NCI-H2196 (cell line): ENCODE results near the gene CDCA7L.

Experiments used
- DNase-seq: peaks from one replicate; lab custom pipeline; 2025; ENCODE audit not compliant: unreplicated experiment; lab: John Stamatoyannopoulos, UW

The CDCA7L gene

GRCh38 chr7:21945454-21946221 is at the start of gene CDCA7L:
Gene CDCA7L, minus strand, starts transcription at chr7:21945899. Its CDS starts 95 bp downstream, at chr7:21945804.
- peak; percentile 76 for DNase-seq

- DNase-seq = no peak
Measured at GRCh38 chr7:21986096-21986495, 40.4 kb upstream of the CDCA7L start.

GRCh38 chr7:21984042-21984441 is 38.3 kb upstream of the CDCA7L start:
- DNase-seq = no peak

- DNase-seq = no peak
Measured at GRCh38 chr7:21983056-21983455, 37.4 kb upstream of the CDCA7L start.

DNA sequence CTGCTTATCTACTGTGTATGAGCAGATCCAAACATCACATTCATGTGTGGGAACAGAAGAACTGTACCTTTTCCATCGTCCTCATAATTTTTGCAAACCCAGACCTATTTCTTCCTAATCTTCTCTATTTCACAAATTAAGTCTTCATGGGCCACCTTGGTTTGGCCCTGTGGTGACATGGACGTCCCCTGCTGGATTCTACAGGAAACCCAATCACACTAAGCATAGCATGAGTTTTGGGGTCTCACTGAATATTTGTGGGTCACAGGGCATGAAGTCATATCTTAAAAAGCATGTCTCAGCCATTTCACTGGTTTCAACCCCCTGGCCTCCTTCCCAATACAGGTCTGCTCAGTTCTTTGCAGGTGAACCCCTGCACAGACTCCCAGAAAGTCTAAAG is 35.8 kb upstream of the CDCA7L start:
- no peak for DNase-seq

- DNase-seq = no peak
Measured at GRCh38 chr7:21980926-21981500, 35.3 kb upstream of the CDCA7L start.

DNA sequence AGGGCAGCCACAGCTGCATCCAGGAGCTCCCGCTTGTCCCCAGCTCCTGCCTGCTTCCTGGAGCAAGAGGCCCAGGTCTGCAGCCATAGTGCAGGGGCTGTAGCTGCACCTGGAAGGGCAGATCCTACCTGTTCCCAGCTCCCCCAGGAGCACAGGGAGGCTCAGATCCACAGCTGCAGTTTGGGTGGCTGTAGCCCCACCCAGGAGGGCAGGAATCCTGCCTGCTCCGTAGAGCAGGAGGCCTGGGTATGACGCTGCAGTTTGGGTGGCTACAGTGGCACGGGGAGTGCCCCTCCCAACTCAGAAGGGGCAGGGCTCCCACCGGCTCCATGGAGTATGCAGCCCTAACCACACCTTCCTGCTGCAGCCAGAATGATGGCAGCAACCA is 26.7 kb upstream of the CDCA7L start:
- no peak for DNase-seq

DNA sequence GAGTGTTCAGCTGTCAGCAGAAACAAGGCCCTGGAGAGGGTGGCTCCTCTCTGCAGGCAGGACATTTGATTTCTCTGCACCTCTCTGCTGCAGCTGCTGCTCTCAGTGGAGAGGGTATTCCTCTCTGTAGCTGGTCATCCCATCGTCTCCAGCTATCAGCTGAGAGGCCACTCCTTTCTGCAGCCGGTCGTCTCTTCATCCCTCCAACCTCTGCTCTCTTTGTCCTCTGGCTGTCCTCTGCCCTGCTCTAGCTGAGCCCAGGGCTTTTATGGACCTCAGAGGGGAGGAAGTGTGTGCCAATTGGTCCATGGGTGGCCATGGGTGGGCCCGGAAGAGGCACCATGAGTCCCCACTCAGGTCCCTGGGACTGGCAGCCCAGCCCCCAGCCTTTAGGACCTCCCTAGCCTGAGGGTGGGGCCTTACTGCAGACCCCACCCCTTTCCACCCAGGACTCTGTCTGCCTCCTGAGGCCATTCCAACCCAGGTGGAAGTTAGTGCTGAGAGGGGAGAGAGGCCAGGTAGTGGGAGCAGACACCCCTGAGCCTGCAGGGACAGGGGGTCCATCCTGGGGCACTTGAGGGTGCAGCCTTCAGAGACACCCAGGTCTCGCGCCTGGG is 26.2 kb upstream of the CDCA7L start:
- no peak for DNase-seq

DNA sequence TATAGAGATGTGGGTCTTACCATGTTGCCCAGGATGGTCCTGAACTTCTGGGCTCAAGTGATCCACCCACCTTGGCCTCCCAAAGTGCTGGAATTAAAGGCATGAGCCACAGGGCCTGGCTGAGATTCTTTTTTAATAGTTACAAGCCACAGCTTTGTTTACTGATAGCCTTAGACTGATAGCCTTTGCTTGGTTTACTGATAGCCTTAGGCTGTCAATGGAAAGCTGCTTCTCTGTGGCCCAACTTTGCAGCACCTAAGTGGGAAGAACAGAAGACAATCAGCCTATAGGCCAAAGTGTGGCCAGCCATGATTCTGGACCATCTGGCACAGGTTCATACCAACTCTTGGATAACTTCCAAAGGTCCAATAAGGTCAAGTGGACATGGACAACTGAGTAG is 24.1 kb upstream of the CDCA7L start:
- DNase-seq = no peak

GRCh38 chr7:21967598-21968003 is 21.9 kb upstream of the CDCA7L start:
- no peak for DNase-seq

DNA sequence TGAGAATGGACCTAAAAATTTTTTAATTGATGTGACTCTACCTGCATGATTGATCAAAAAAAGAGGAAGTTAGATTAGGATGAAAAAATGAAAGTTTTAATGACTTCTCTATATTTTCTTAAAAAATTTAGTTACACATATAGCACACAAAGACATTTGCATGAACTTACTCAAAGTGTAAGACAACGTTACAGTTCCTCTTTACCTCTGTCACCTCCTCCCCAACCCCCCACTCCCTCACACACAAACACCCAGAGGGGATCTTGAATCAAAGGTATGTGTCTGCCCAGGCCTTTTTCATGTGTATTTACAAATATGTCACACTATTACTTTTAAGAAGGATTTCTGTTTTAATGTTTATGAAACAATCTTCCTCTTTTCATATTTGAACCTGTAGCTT is 20.6 kb upstream of the CDCA7L start:
- no peak for DNase-seq

DNA sequence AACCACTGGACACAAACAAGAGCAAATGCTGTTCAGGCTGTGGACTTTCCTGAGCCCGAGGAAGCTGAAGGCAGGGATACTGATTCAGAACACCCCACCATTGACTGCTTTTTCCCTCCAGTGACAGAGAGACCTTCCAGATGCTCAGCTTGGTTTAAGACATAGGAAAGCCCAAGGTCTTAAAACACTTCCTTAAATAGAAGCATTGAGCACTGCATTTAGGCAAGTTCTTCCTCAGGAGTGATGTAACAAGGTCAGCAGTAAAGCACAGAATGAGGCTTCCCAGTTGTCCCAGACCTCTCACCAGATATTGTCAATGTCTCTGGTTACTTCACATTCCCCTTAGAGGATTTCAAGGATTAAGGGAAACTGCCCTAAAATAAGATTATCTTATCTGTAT is 19.6 kb upstream of the CDCA7L start:
- DNase-seq = no peak

DNA sequence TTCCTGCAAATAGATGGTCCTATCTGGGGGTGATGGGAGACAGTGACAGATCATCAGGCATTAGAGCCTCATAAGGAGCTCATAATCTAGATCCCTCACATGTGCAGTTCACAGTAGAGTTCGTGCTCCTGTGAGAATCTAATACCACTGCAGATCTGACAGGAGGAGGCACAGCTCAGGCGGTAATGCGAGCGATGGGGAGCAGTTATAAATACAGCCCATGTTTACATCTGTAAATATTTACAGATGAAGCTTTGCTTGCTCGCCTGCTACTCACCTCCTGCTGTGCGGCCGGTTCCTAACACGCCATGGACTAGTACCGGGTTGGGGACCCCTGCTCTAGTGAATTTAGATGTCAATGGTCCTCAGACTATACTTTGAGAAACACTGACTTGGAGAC is 17.0 kb upstream of the CDCA7L start:
- DNase-seq = no peak

GRCh38 chr7:21960922-21961321 is 15.2 kb upstream of the CDCA7L start:
- no peak for DNase-seq

- DNase-seq = no peak
Measured at GRCh38 chr7:21959387-21959776, 13.7 kb upstream of the CDCA7L start.

DNA sequence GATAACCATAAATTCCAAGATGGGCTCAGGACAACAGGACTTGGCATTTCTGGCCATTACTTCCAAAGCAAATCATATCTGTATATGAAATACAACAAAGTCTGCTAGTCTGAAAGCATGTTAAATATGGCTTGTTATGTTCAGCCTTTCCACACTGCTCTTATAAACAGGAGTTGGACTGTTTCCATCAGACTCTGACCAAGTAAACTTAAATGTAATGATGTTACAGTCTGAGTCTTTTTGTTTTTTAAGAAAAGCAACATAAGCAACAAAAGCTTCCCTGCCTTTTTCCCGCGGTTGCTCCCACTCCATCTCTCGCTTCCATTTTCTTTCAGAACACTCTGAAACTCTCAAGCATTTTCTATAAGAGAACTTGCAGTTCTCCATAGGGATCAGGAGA is 8.1 kb upstream of the CDCA7L start:
- no peak for DNase-seq

DNA sequence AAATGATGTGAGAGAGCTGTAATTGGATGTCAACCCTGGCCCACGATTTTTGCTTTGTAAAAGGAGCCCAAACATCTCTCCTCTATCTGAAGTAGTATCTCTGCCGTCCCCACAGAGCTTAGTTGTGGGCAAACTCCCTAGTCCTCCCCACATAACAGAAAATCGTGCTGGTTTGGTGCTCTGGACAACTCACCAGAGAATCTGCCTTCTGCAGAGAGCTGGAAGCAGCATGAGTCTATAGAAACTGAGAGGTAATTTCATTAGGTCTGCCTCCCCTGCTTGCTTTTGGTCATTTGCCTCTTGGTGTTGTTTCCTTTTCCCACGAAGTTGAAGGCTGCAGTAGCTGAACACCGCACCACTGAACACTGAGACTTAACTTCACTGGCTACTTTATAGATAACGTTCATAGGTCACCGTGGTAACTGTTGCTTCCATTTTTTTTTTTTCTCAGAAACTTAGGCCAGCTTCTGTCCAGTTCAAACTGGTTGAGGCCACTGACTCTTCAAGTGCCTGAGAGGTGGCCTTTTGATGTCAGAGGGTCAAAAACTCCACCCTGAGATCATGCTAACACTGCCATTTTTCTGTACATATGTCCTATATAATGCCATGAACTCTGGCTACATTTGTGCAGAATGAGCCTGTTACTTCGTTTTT is 3.3 kb upstream of the CDCA7L start:
- no peak for DNase-seq

GRCh38 chr7:21948364-21948763 is 2.7 kb upstream of the CDCA7L start:
- no peak for DNase-seq

GRCh38 chr7:21947946-21948345 is 2.2 kb upstream of the CDCA7L start:
- no peak for DNase-seq

GRCh38 chr7:21947056-21947455 is 1.4 kb upstream of the CDCA7L start:
- DNase-seq = no peak

GRCh38 chr7:21946222-21946709 is 567 bp upstream of the CDCA7L start:
- no peak for DNase-seq
